ENCODE data around the gene EIF3D.
A peak's percentile ranks its signal among the peaks of the same experiment; 100 is the strongest.

EIF3D gene

DNA sequence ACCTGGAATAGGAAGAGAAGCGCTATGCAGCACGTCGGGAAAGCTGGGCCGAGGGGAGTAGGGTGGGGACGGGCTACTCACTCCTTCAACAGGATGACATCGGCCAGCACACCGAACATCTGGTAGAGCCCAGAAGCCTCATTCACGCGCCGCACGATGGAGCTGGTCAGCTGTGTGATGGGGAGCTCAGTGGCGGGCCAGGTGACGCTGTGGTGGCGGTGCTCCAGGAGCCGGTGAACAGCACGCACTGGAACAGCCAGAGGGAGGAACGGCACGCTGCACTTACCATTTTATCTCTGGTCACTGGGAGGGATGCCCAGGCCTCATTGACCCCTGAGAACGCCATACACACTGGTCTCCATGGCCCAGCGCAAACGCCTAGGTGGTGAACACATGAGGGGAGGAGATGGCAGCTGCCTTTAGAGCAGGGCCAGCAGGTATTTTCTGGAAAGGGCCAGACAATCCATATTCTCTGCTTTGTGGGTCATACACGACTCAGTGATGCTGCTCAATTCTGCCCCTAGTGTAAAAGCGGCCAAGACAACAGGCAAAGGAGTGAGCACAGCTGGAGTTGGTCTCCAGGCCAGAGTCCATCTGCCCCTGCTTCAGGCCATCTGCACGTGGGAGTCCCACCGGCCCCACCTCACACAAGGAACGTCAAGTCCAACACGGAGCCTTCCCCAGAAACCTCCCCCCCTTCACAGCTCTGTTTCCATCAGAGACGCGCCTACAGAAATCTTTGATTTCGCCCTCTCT lies 30.9 kb downstream of the EIF3D start:
- TF ChIP-seq, protein P1, sequence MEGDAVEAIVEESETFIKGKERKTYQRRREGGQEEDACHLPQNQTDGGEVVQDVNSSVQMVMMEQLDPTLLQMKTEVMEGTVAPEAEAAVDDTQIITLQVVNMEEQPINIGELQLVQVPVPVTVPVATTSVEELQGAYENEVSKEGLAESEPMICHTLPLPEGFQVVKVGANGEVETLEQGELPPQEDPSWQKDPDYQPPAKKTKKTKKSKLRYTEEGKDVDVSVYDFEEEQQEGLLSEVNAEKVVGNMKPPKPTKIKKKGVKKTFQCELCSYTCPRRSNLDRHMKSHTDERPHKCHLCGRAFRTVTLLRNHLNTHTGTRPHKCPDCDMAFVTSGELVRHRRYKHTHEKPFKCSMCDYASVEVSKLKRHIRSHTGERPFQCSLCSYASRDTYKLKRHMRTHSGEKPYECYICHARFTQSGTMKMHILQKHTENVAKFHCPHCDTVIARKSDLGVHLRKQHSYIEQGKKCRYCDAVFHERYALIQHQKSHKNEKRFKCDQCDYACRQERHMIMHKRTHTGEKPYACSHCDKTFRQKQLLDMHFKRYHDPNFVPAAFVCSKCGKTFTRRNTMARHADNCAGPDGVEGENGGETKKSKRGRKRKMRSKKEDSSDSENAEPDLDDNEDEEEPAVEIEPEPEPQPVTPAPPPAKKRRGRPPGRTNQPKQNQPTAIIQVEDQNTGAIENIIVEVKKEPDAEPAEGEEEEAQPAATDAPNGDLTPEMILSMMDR (IDR thresholded peaks at IDR 0.05) = no peak
- H3K4me3 Mint-ChIP-seq = no peak overlapping the region
- no peak for DNase-seq
- H3K36me3 Mint-ChIP-seq (ENCODE audit: low read depth) = peaks cover 30% of the 10 kb centered on the region
- peak overlapping the region; percentile 80 for H3K27ac Mint-ChIP-seq
- H3K9me3 Mint-ChIP-seq = no peaks in the 10 kb centered on the region
- H3K4me1 Mint-ChIP-seq = peaks cover 19% of the 10 kb centered on the region
- H3K27me3 Mint-ChIP-seq (ENCODE audit: low read depth, poor library complexity) = peaks cover 4% of the 10 kb centered on the region

DNA sequence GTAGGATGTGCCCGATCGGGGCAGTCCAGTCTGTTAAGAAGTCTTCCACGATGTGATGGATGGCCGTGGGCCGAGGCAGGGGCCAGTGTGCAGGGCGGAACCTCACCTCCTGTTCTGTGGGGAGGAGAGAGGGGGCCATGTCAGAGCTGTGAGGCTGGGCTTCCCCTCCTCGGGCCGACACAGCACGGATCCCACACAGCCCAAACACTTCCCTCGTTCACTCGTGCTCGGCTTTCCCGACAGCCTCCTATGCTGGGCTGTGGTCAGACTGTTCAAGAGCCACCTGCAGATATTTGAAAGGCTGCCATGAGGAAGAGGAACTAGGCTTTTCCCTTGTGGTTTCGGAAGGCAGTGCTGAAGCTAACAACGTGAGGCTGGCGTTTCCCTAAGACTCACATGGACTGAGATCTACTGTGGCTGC lies 35.3 kb downstream of the EIF3D start:
- no peak overlapping the region for H3K4me3 Mint-ChIP-seq
- no peak for DNase-seq
- no peaks in the 10 kb centered on the region for H3K9me3 Mint-ChIP-seq
- peaks cover 41% of the 10 kb centered on the region for H3K36me3 Mint-ChIP-seq (ENCODE audit: low read depth)
- peaks cover 4% of the 10 kb centered on the region for H3K27me3 Mint-ChIP-seq (ENCODE audit: low read depth, poor library complexity)
- TF ChIP-seq, protein P1 (IDR thresholded peaks at IDR 0.05) = no peak
- peaks cover 25% of the 10 kb centered on the region for H3K4me1 Mint-ChIP-seq
- peak overlapping the region; percentile 72 for H3K27ac Mint-ChIP-seq

DNA sequence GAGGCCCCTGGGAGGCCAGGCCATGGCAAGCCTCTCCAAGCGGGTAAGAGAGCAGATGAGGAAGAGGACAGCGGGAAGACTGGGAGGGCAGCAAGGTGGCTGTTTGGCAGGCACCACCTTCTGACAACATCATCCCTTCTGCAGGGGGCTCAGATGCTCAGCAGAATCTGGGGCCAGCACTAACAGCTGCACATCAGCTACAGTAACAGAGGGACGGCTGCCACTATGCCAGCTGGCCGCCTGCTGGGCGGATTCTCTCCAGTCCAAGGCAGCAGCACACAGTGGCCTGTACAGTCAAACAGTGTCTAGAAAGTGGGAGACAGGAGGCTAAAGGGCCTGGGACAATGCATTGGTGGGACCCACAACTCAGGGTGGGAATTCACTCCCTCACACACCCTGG lies 36.9 kb downstream of the EIF3D start:
- Mint-ChIP-seq H3K27ac (peak overlapping the region; percentile 25), H3K4me1 (peaks cover 25% of the 10 kb centered on the region), H3K4me3 (no peak overlapping the region), H3K27me3 (ENCODE audit: low read depth, poor library complexity) (peaks cover 4% of the 10 kb centered on the region), H3K36me3 (ENCODE audit: low read depth) (peaks cover 43% of the 10 kb centered on the region), H3K9me3 (no peaks in the 10 kb centered on the region)
- TF ChIP-seq, protein P1 (IDR thresholded peaks at IDR 0.05) = no peak
- no peak for DNase-seq

DNA sequence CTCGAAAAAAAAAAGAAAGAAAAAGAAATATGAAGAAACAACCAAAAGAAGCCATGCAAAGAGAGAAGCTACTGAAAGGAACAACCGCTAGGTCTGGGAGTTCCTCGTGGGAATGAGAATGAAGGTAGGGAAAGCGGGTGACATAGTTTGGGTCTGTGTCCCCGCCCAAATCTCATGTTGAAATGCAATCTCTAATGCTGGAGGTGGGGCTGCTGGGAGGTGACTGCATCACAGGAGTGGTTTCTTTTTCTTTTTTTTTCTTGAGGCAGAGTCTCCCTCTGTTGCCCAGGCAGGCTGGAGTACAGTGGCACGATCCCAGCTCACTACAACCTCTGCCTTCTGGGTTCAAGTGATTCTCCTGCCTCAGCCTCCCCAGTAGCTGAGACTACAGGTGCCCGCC lies 37.8 kb downstream of the EIF3D start:
- DNase-seq = no peak
- Mint-ChIP-seq H3K4me3 (no peak overlapping the region), H3K9me3 (no peaks in the 10 kb centered on the region), H3K27ac (no peak overlapping the region), H3K36me3 (ENCODE audit: low read depth) (peaks cover 45% of the 10 kb centered on the region), H3K4me1 (peaks cover 19% of the 10 kb centered on the region), H3K27me3 (ENCODE audit: low read depth, poor library complexity) (peaks cover 4% of the 10 kb centered on the region)
- TF ChIP-seq, protein P1 (IDR thresholded peaks at IDR 0.05) = no peak

DNA sequence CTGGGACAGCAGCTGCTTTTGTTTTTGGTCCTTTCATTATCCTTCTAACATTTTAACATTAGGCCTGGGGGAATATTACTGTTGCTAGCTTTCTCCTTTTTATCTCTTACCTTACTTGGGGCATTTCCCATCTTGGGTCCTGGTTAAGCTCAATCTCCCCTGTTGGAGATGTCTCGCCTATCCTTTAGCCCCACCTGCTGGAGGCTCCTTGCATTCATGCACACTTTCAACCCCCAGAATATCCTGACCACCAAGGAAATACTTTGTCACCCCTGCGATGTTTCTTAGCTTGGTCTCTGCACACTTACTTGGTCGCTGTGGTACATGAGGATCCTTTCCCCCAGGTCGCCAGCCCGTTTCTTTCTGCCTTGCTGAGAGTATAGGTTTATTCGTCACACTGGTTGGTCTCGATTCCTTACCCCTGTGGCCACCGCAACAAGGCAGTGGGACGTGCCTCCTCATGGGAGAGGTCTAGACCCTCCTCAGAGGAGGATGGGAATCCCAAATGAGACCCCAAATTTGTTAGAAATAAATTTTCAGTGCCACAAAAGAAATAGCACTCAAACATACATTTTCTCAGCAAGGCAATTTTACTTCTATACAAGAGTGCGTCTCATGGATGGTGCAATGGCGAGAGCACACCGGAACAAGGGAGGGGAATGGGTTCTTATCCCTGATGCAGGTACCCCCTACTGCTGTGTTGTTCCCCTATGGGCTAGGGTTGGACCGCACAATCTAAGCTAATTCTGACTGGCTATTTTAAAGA lies 42.2 kb downstream of the EIF3D start:
- TF ChIP-seq, protein P1 (IDR thresholded peaks at IDR 0.05) = peak; percentile 55
- Mint-ChIP-seq H3K27ac (no peak overlapping the region), H3K36me3 (ENCODE audit: low read depth) (peaks cover 26% of the 10 kb centered on the region), H3K9me3 (peaks cover 9% of the 10 kb centered on the region), H3K4me3 (no peak overlapping the region), H3K4me1 (peaks cover 1% of the 10 kb centered on the region), H3K27me3 (ENCODE audit: low read depth, poor library complexity) (peaks cover 19% of the 10 kb centered on the region)
- peak; percentile 67 for DNase-seq
